ENCODE results near the gene AGBL1. TPM values are rescaled to one million over a fixed set of nuclear protein-coding genes. Genes with fewer than 3 reads are reported as not detected.

The AGBL1 gene
- total and polyA plus RNA-seq, 2 donors (not counting 1 experiment from before 2014, with no cell fraction given), result not detected

DNA sequence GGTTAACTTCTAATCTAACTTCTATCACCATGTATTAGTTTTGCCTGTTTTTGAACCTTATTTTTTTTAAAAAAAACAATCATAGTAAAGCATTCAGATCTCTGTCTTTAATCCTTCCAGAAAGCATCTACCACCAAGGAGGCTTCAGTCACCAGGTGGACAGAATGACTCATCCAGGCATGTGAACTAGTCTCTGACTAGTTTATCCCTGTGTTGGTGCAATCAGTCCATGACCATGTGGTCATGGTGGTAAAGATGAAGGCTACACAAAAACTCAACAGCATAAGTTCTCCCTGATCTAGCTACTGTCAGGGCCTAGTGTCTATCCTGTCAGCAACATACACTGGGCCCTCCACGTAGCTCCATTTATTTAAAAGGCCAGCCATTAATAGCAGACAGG is 750.6 kb downstream of the AGBL1 start:
- H3K9me3 Mint-ChIP-seq (ENCODE audit: insufficient read depth), result no peaks in the 10 kb centered on the region
- Histone ChIP-seq H3K4me1 (ENCODE audit: control insufficient read depth in 2 of 2, insufficient read depth in 2 of 2, low read length in 2 of 2) (no peaks in the 10 kb centered on the region), H3K9me3 (ENCODE audit: control extremely low read depth in 1 of 3, control insufficient read depth in 2 of 3, insufficient read depth in 1 of 3, low read length in 2 of 3) (peaks cover 0 to 6% (median 0%) of the 10 kb centered on the region in 3 donors), H3K4me3 (ENCODE audit: control extremely low read depth in 1 of 5, extremely low read depth in 1 of 5, insufficient read depth in 1 of 5, low read depth in 2 of 5, low read length in 4 of 5) (no peak overlapping the region), H3K27ac (ENCODE audit: low read length in 2 of 2) (no peak overlapping the region), H3K9ac (ENCODE audit: low read length) (no peak overlapping the region), H3K36me3 (replicated peaks in 1 of 2; ENCODE audit: control extremely low read depth in 1 of 2, control insufficient read depth in 1 of 2, extremely low read depth in 1 of 2, insufficient read depth in 2 of 2, low read length in 1 of 2) (no peaks in the 10 kb centered on the region), H2AFZ (ENCODE audit: insufficient read depth, low read depth, low read length, poor library complexity, severe bottlenecking) (no peak overlapping the region), H3K4me2 (replicated peaks; ENCODE audit: low read depth, low read length, poor library complexity, severe bottlenecking) (no peak overlapping the region), H3K79me2 (ENCODE audit: control insufficient read depth, insufficient read depth, low read length) (no peaks in the 10 kb centered on the region), H3K27me3 (replicated peaks in 1 of 4; ENCODE audit: control extremely low read depth in 1 of 4, control insufficient read depth in 3 of 4, insufficient read depth in 4 of 4, low read length in 3 of 4) (no peaks in the 10 kb centered on the region), H4K20me1 (ENCODE audit: control insufficient read depth, insufficient read depth, low read length, poor library complexity, severe bottlenecking) (no peaks in the 10 kb centered on the region)
- WGBS (ENCODE audit: insufficient coverage), result no CpG with 5 or more reads among the region's 1 CpG
- ATAC-seq (ENCODE audit: low read depth) (no peak), DNase-seq (no peak)
- CTCF ChIA-PET, result no interaction called here
- H3K27ac Mint-ChIP-seq, result no peak overlapping the region
- intact Hi-C loops (cut with micrococcal nuclease), result no loop called here
- no peak overlapping the region for H3K4me3 Mint-ChIP-seq
- no peak for TF ChIP-seq EZH2 (IDR thresholded peaks at IDR 0.05; ENCODE audit: borderline replicate concordance, insufficient read depth, low read depth, low read length, poor library complexity, severe bottlenecking)
- TF ChIP-seq, protein P1, sequence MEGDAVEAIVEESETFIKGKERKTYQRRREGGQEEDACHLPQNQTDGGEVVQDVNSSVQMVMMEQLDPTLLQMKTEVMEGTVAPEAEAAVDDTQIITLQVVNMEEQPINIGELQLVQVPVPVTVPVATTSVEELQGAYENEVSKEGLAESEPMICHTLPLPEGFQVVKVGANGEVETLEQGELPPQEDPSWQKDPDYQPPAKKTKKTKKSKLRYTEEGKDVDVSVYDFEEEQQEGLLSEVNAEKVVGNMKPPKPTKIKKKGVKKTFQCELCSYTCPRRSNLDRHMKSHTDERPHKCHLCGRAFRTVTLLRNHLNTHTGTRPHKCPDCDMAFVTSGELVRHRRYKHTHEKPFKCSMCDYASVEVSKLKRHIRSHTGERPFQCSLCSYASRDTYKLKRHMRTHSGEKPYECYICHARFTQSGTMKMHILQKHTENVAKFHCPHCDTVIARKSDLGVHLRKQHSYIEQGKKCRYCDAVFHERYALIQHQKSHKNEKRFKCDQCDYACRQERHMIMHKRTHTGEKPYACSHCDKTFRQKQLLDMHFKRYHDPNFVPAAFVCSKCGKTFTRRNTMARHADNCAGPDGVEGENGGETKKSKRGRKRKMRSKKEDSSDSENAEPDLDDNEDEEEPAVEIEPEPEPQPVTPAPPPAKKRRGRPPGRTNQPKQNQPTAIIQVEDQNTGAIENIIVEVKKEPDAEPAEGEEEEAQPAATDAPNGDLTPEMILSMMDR (IDR thresholded peaks at IDR 0.05), result no peak
- H3K4me1 Mint-ChIP-seq, result no peaks in the 10 kb centered on the region
- no peaks in the 10 kb centered on the region for H3K27me3 Mint-ChIP-seq
- POLR2A ChIA-PET, result no interaction called here

DNA sequence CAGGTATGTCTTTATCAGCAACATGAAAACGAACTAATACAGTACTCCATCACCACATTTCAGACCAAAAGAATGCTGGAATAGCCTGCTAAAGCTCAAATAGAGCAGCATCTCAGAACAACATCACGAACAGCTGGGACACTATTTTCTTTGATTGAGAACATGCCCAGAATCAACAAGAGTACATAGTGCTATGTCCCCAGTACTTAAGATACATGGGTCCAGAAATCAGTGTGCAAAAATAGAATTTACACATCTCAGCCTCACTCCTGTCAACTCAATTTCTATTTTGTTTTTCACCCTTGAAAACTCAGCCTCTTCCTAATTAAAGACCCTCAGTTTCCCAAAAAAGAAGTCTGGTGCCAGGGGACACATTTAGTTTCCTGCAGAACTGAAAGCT is 753.9 kb downstream of the AGBL1 start:
- no peak overlapping the region for H3K4me3 Mint-ChIP-seq
- H3K4me2 ChIP-seq (replicated peaks; ENCODE audit: low read depth, low read length, poor library complexity, severe bottlenecking), result no peak overlapping the region
- H3K27me3 ChIP-seq (replicated peaks in 1 of 4; ENCODE audit: control extremely low read depth in 1 of 4, control insufficient read depth in 3 of 4, insufficient read depth in 4 of 4, low read length in 3 of 4), result no peaks in the 10 kb centered on the region
- CTCF ChIA-PET, result no interaction called here
- TF ChIP-seq EZH2 (IDR thresholded peaks at IDR 0.05; ENCODE audit: borderline replicate concordance, insufficient read depth, low read depth, low read length, poor library complexity, severe bottlenecking), result no peak
- TF ChIP-seq, protein P1 (IDR thresholded peaks at IDR 0.05), result no peak
- no peak overlapping the region for H3K4me3 ChIP-seq (ENCODE audit: control extremely low read depth in 1 of 5, extremely low read depth in 1 of 5, insufficient read depth in 1 of 5, low read depth in 2 of 5, low read length in 4 of 5)
- H3K79me2 ChIP-seq (ENCODE audit: control insufficient read depth, insufficient read depth, low read length), result no peaks in the 10 kb centered on the region
- no peaks in the 10 kb centered on the region for H4K20me1 ChIP-seq (ENCODE audit: control insufficient read depth, insufficient read depth, low read length, poor library complexity, severe bottlenecking)
- no peak overlapping the region for H3K27ac ChIP-seq (ENCODE audit: low read length in 2 of 2)
- H3K4me1 ChIP-seq (ENCODE audit: control insufficient read depth in 2 of 2, insufficient read depth in 2 of 2, low read length in 2 of 2), result no peaks in the 10 kb centered on the region
- DNase-seq, result no peak
- H3K9ac ChIP-seq (ENCODE audit: low read length), result no peak overlapping the region
- H3K9me3 Mint-ChIP-seq (ENCODE audit: insufficient read depth), result no peaks in the 10 kb centered on the region
- no peak for ATAC-seq (ENCODE audit: low read depth)
- WGBS (ENCODE audit: insufficient coverage), result 91% methylated on average over 2 of the region's 2 CpGs
- H2AFZ ChIP-seq (ENCODE audit: insufficient read depth, low read depth, low read length, poor library complexity, severe bottlenecking), result no peak overlapping the region
- intact Hi-C loops (cut with micrococcal nuclease), result no loop called here
- H3K27me3 Mint-ChIP-seq, result no peaks in the 10 kb centered on the region
- POLR2A ChIA-PET, result no interaction called here
- no peaks in the 10 kb centered on the region for H3K36me3 ChIP-seq (replicated peaks in 1 of 2; ENCODE audit: control extremely low read depth in 1 of 2, control insufficient read depth in 1 of 2, extremely low read depth in 1 of 2, insufficient read depth in 2 of 2, low read length in 1 of 2)
- H3K9me3 ChIP-seq (ENCODE audit: control extremely low read depth in 1 of 3, control insufficient read depth in 2 of 3, insufficient read depth in 1 of 3, low read length in 2 of 3), result peaks cover 0 to 6% (median 0%) of the 10 kb centered on the region in 3 donors
- H3K27ac Mint-ChIP-seq, result no peak overlapping the region
- no peaks in the 10 kb centered on the region for H3K4me1 Mint-ChIP-seq

Measured in B cell (primary cell).